Body of pancreas (tissue), 4 donors: ENCODE results near the gene CSNK1A1. TPM values are rescaled to one million over a fixed set of nuclear protein-coding genes. Genes with fewer than 3 reads are reported as not detected.
A peak's percentile ranks its signal among the peaks of the same experiment; 100 is the strongest.

Experiments used
- ATAC-seq: fragments of 150-250 bp; one replicate; pipeline ENCODE4 v1.9.1; 2016
- DNase-seq, 4 donors: peaks; one replicate each; pipeline ENCODE4 v3.0.0-alpha.2; 2019
- H3K27ac ChIP-seq, 4 donors: fragments of 200-600 bp; sonication (generic); 1 replicate in 3 of 4; 2 replicates in 1 of 4; pipeline versions ENCODE4 v1.5.1 to v1.6.1; 2016 to 2019; ENCODE audit warnings: mild to moderate bottlenecking in 1 of 4, mixed read lengths in 1 of 4, moderate library complexity in 1 of 4
- H3K27me3 ChIP-seq, 2 donors: fragments of 200-600 bp; sonication (generic); one replicate each; pipeline ENCODE4 v1.6.0; 2016; ENCODE audit warnings: mild to moderate bottlenecking in 1 of 2
- H3K36me3 ChIP-seq, 2 donors: fragments of 200-600 bp; sonication (generic); replicated peaks in 1 of 2; 2 replicates each; pipeline ENCODE4 v1.5.1; 2016; ENCODE audit warnings: low read depth in 2 of 2; ENCODE audit not compliant: insufficient read depth in 1 of 2
- H3K4me1 ChIP-seq: fragments of 200-600 bp; sonication (generic); one replicate; pipeline ENCODE4 v1.6.0; 2016
- H3K4me3 ChIP-seq, 2 donors: fragments of 200-600 bp; sonication (generic); 1 replicate in 1 of 2; 2 replicates in 1 of 2; pipeline ENCODE4 v1.5.1; 2016 to 2019
- H3K9me3 ChIP-seq, 3 donors: fragments of 200-600 bp; sonication (generic); 1 replicate in 2 of 3; 2 replicates in 1 of 3; pipeline ENCODE4 v1.5.1; 2016
- POLR2A ChIP-seq, 3 donors: fragments of 450-650 bp; IDR thresholded peaks; one replicate each; pipeline ENCODE4 v1.6.1; 2016; ENCODE audit warnings: antibody characterized with exemption in 3 of 3, mild to moderate bottlenecking in 2 of 3
- WGBS, 2 donors: methylation state at CpG; one replicate each; pipeline ENCODE4 v1.1.5; 2017; 5-methylcytosine and 5-hydroxymethylcytosine counted together
- intact Hi-C: fragments of 100-400 bp; cut with DNase I; formaldehyde crosslinking; loops from one replicate; pipeline ENCODE4 v1.15.1; 2023
- total RNA-seq, 2 donors: library from RNA; depleted of rRNA; stranded (reverse); fragments of >200 nt; gene quantifications; one replicate each; pipeline ENCODE4 v1.1.0, GENCODE V29; 2016
- TF ChIP-seq, protein P1 (sequence below), 7 experiments: fragments of 450-650 bp in 4 of 7; fragments of 200-600 bp in 3 of 7; sonication (generic) in 3 of 7; IDR thresholded peaks; one replicate each; pipeline ENCODE4 v1.5.1; 2016 to 2019; ENCODE audit warnings: antibody characterized with exemption in 7 of 7

CSNK1A1 gene
- total RNA-seq, 2 donors from 2014 or later, result 82.4 to 85.4 TPM

DNA sequence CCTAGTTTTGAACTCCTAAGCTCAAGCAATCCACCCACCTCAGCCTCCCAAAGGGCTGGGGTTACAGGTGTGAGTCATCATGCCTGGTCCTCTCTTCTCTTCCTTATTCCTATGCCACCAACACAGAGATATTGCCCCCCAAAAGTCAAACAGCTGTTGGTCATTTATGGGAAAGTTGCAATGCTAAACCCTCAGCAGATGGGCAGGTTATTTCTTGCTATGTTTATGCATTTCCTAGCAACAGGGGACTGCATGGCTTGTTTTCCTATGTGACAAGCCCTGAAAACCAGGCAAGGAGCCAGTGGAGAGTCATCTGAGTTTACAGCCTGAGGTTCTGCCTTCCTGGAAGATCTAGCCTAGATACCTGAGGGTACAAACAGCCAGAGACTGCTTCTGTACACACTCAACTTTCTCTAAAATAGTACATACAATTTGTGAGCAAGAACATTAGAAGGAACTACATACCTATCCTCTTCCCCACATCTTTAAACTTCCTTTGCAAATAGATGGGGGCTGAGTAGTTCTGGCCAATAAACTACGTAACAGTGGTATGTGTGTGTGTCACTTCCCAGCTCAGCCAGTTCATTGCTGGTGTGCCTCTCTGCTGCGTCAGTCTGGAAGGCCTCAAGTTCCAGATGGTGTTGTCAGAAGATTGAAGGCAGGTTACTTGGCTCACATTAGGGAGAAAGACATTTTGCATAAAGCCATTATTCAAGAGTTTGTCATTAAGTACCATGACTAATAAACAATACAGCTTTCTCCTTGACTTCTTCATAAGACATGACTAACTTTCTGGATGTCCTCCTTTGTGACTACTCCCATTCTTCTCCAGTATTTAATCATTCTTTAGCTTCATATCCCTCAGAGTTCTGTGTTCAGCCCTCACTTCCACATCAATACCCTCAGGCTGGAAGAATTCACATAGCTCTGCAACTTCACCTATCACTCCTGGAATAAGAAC is 65.3 kb downstream of the CSNK1A1 start:
- TF ChIP-seq, protein P1, sequence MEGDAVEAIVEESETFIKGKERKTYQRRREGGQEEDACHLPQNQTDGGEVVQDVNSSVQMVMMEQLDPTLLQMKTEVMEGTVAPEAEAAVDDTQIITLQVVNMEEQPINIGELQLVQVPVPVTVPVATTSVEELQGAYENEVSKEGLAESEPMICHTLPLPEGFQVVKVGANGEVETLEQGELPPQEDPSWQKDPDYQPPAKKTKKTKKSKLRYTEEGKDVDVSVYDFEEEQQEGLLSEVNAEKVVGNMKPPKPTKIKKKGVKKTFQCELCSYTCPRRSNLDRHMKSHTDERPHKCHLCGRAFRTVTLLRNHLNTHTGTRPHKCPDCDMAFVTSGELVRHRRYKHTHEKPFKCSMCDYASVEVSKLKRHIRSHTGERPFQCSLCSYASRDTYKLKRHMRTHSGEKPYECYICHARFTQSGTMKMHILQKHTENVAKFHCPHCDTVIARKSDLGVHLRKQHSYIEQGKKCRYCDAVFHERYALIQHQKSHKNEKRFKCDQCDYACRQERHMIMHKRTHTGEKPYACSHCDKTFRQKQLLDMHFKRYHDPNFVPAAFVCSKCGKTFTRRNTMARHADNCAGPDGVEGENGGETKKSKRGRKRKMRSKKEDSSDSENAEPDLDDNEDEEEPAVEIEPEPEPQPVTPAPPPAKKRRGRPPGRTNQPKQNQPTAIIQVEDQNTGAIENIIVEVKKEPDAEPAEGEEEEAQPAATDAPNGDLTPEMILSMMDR (IDR thresholded peaks at IDR 0.05), result no peak
- TF ChIP-seq POLR2A (IDR thresholded peaks at IDR 0.05), result peak in 1 of 3 donors; percentile 39
- peak; percentile 90 for ATAC-seq
- intact Hi-C loops, result no loop called here
- 3 to 5% methylated on average over 2 of the region's 2 CpGs for WGBS, 2 donors
- no peaks in the 10 kb centered on the region for H3K9me3 ChIP-seq
- H3K27ac ChIP-seq, result peak overlapping the region; percentile 46 to 80 (median 71)
- DNase-seq, result peak; percentile 88 to 95 (median 89)
- H3K4me3 ChIP-seq, result no peak overlapping the region
- no peaks in the 10 kb centered on the region for H3K36me3 ChIP-seq
- H3K4me1 ChIP-seq, result peaks cover 40% of the 10 kb centered on the region
- H3K27me3 ChIP-seq, result no peaks in the 10 kb centered on the region

DNA sequence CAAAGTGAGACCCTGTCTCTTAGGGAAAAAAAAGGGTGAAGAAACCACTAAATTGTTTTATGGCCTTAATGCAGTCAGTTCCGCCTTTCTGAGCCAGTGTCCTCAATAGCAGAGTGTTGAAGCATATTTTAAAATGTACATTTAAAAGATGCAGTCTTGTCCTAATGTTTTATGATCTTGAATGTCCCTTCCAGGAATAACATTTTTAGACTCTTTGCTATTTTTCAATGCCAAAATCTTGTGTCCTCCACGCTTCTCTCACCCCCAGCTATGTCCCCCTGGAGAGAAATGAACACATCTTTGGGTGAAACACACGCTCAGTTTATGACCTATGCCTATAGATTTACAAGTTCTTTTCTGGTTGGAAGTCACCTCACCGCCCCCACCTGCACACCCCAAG is 69.8 kb downstream of the CSNK1A1 start:
- Histone ChIP-seq H3K27me3 (no peaks in the 10 kb centered on the region), H3K9me3 (no peaks in the 10 kb centered on the region), H3K36me3 (no peaks in the 10 kb centered on the region), H3K4me1 (peaks cover 18% of the 10 kb centered on the region), H3K4me3 (no peak overlapping the region), H3K27ac (no peak overlapping the region)
- TF ChIP-seq, protein P1 (IDR thresholded peaks at IDR 0.05), result no peak
- TF ChIP-seq POLR2A (IDR thresholded peaks at IDR 0.05), result no peak
- DNase-seq (no peak), ATAC-seq (no peak)
- intact Hi-C loops, result no loop called here
- 80 to 81% methylated on average over 4 of the region's 4 CpGs for WGBS, 2 donors

DNA sequence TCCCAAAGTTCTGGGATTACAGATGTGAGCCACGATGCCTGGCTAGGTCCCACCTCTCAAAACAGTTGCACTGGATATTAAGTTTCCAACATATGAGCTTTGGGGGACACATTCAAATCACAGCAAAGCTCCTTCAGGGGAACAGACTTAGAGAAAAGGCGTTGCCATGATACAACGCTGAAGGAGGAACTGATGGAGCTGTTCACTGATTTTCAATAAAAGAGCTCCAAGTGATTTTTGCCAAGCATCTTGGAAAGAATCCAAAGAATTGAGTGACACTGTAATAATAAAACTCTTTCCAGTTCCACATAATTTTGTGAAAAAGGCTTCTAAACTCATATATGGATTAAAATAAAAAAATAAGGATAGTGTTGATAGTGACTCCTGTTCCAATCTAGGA is 72.5 kb downstream of the CSNK1A1 start:
- WGBS, 2 donors, result 74 to 75% methylated on average over 3 of the region's 3 CpGs
- H3K27me3 ChIP-seq, result no peaks in the 10 kb centered on the region
- H3K4me1 ChIP-seq, result peaks cover 5% of the 10 kb centered on the region
- no peaks in the 10 kb centered on the region for H3K9me3 ChIP-seq
- intact Hi-C loops, result no loop called here
- H3K36me3 ChIP-seq, result no peaks in the 10 kb centered on the region
- no peak overlapping the region for H3K4me3 ChIP-seq
- H3K27ac ChIP-seq, result no peak overlapping the region
- TF ChIP-seq POLR2A (IDR thresholded peaks at IDR 0.05), result no peak
- TF ChIP-seq, protein P1 (IDR thresholded peaks at IDR 0.05), result no peak
- DNase-seq (no peak), ATAC-seq (no peak)

- no peak for ATAC-seq
- H3K4me3 ChIP-seq, result no peak overlapping the region
- H3K27me3 ChIP-seq, result no peaks in the 10 kb centered on the region
- H3K4me1 ChIP-seq, result peaks cover 22% of the 10 kb centered on the region
- H3K27ac ChIP-seq, result no peak overlapping the region
- no peaks in the 10 kb centered on the region for H3K36me3 ChIP-seq
- DNase-seq, result no peak
- WGBS, 2 donors, result 90 to 91% methylated on average over 3 of the region's 3 CpGs
- intact Hi-C loops, result no loop called here
- no peak for TF ChIP-seq POLR2A (IDR thresholded peaks at IDR 0.05)
- TF ChIP-seq, protein P1 (IDR thresholded peaks at IDR 0.05), result no peak
- H3K9me3 ChIP-seq, result no peaks in the 10 kb centered on the region
Measured at GRCh38 chr5:149475777-149476176, 75.5 kb downstream of the CSNK1A1 start.
